PC-9 (cell line): ENCODE data around the gene FRMD4B. TPM values are rescaled to one million over a fixed set of nuclear protein-coding genes. Genes with fewer than 3 reads are reported as not detected.

ENCODE experiments used
- BruUV-seq: library from RNA; stranded (reverse); fragments of 400-500 nt; replicated peaks from 2 replicates; lab custom pipeline; 2021; lab: Mats Ljungman, UMichigan
- CTCF ChIA-PET: fragments of 300-600 bp; sonication (Branson Sonifier 250); formaldehyde crosslinking; loops from one replicate; lab custom pipeline; 2022; ENCODE audit warnings: antibody characterized with exemption; lab: Charles Lee
- POLR2A ChIA-PET: fragments of 300-600 bp; sonication (Branson Sonifier 250); formaldehyde crosslinking; loops from one replicate; lab custom pipeline; 2022; ENCODE audit warnings: antibody characterized with exemption; ENCODE audit not compliant: unreplicated experiment; lab: Charles Lee
- DNase-seq, 2 experiments: peaks; one replicate each; pipeline versions ENCODE4 v3.0.0 to v3.0.0-alpha.2; 2015 to 2022; ENCODE audit warnings: mixed read lengths in 1 of 2
- H2AFZ ChIP-seq: fragments of 200-600 bp; sonication (generic); 2 replicates; pipeline ENCODE4 v1.8.1; 2017; ENCODE audit warnings: antibody characterized with exemption
- H3F3A ChIP-seq: fragments of 200-600 bp; sonication (generic); 2 replicates; pipeline ENCODE4 v1.8.1; 2017; ENCODE audit warnings: antibody characterized with exemption, mild to moderate bottlenecking, low read depth; ENCODE audit not compliant: insufficient read depth
- H3K27ac ChIP-seq: fragments of 200-600 bp; sonication (generic); 2 replicates; pipeline ENCODE4 v1.6.1; 2016; ENCODE audit warnings: mixed run types
- H3K27me3 ChIP-seq: fragments of 200-600 bp; sonication (generic); 2 replicates; pipeline ENCODE4 v1.6.1; 2016; ENCODE audit warnings: low read depth, mixed run types; ENCODE audit not compliant: insufficient read depth
- H3K36me3 ChIP-seq: fragments of 200-600 bp; sonication (generic); 2 replicates; pipeline ENCODE4 v1.6.1; 2016; ENCODE audit warnings: low read depth, mixed run types
- H3K4me1 ChIP-seq: fragments of 200-600 bp; sonication (generic); replicated peaks from 2 replicates; pipeline ENCODE4 v1.6.1; 2016; ENCODE audit warnings: mixed run types; ENCODE audit not compliant: insufficient read depth
- H3K4me2 ChIP-seq: fragments of 200-600 bp; sonication (generic); 2 replicates; pipeline ENCODE4 v1.6.1; 2017; ENCODE audit warnings: mixed run types
- H3K4me3 ChIP-seq: fragments of 200-600 bp; sonication (generic); 2 replicates; pipeline ENCODE4 v1.6.1; 2016; ENCODE audit warnings: mixed run types
- H3K79me2 ChIP-seq: fragments of 200-600 bp; sonication (generic); 2 replicates; pipeline ENCODE4 v1.6.1; 2017; ENCODE audit warnings: low read depth, mixed run types
- H3K9me2 ChIP-seq: fragments of 200-600 bp; sonication (generic); 2 replicates; pipeline ENCODE4 v1.8.1; 2017; ENCODE audit warnings: mild to moderate bottlenecking; ENCODE audit not compliant: insufficient read depth
- H3K9me3 ChIP-seq: fragments of 200-600 bp; sonication (generic); 2 replicates; pipeline ENCODE4 v1.8.1; 2016; ENCODE audit warnings: low read depth; ENCODE audit not compliant: insufficient read depth
- H4K20me1 ChIP-seq: fragments of 200-600 bp; sonication (generic); 2 replicates; pipeline ENCODE4 v1.8.1; 2017; ENCODE audit not compliant: insufficient read depth
- CTCF ChIP-seq: fragments of 200-600 bp; sonication (generic); conservative IDR thresholded peaks from 2 replicates; pipeline ENCODE4 v1.6.1; 2017; ENCODE audit warnings: mixed run types, antibody characterized with exemption, mild to moderate bottlenecking, moderate library complexity
- EZH2 ChIP-seq: fragments of 200-600 bp; sonication (generic); IDR thresholded peaks from 2 replicates; pipeline ENCODE4 v1.8.0; 2017; ENCODE audit warnings: antibody characterized with exemption, low read depth
- intact Hi-C: fragments of 100-400 bp; cut with micrococcal nuclease; formaldehyde crosslinking; loops from one replicate; pipeline ENCODE4 v1.10.0; 2022; ENCODE audit not compliant: unreplicated experiment
- total RNA-seq: library from RNA; stranded (reverse); gene quantifications from 2 replicates; pipeline ENCODE4 v1.2.3, GENCODE V29; 2021

The FRMD4B gene
- total RNA-seq, 1 experiment from 2014 or later, result 10.2 TPM

- DNase-seq, result no peak
- Histone ChIP-seq H3K9me3 (no peaks in the 10 kb centered on the region), H3F3A (no peaks in the 10 kb centered on the region), H4K20me1 (no peaks in the 10 kb centered on the region), H3K4me1 (peaks cover 25% of the 10 kb centered on the region), H3K4me3 (no peak overlapping the region), H3K79me2 (no peaks in the 10 kb centered on the region), H3K36me3 (no peaks in the 10 kb centered on the region), H3K27ac (no peak overlapping the region), H2AFZ (no peak overlapping the region), H3K27me3 (no peaks in the 10 kb centered on the region), H3K9me2 (no peaks in the 10 kb centered on the region), H3K4me2 (no peak overlapping the region)
- CTCF ChIA-PET, result no interaction called here
- BruUV-seq, result no TSS peak
- TF ChIP-seq EZH2 (no peak), CTCF (no peak)
- POLR2A ChIA-PET, result no interaction called here
- intact Hi-C loops, result no loop called here
These were observed 243.8 kb downstream of the FRMD4B start for GRCh38 chr3:69142090-69142489.

GRCh38 chr3:69141313-69141712 lies 244.6 kb downstream of the FRMD4B start:
- no peak overlapping the region for H2AFZ ChIP-seq
- H3K27me3 ChIP-seq, result no peaks in the 10 kb centered on the region
- DNase-seq, result no peak
- H3K4me1 ChIP-seq, result peaks cover 23% of the 10 kb centered on the region
- TF ChIP-seq EZH2 (no peak), CTCF (no peak)
- intact Hi-C loops, result no loop called here
- H3K36me3 ChIP-seq, result no peaks in the 10 kb centered on the region
- no peaks in the 10 kb centered on the region for H4K20me1 ChIP-seq
- H3K9me2 ChIP-seq, result no peaks in the 10 kb centered on the region
- ChIA-PET CTCF (no interaction called here), POLR2A (no interaction called here)
- H3F3A ChIP-seq, result no peaks in the 10 kb centered on the region
- H3K4me3 ChIP-seq, result no peak overlapping the region
- BruUV-seq, result no TSS peak
- no peak overlapping the region for H3K4me2 ChIP-seq
- no peak overlapping the region for H3K27ac ChIP-seq
- no peaks in the 10 kb centered on the region for H3K79me2 ChIP-seq
- H3K9me3 ChIP-seq, result no peaks in the 10 kb centered on the region

- Histone ChIP-seq H3K4me3 (no peak overlapping the region), H3K36me3 (no peaks in the 10 kb centered on the region), H4K20me1 (no peaks in the 10 kb centered on the region), H3K9me3 (no peaks in the 10 kb centered on the region), H3F3A (no peaks in the 10 kb centered on the region), H3K79me2 (no peaks in the 10 kb centered on the region), H3K9me2 (no peaks in the 10 kb centered on the region), H2AFZ (no peak overlapping the region), H3K4me1 (no peaks in the 10 kb centered on the region), H3K27ac (no peak overlapping the region), H3K27me3 (no peaks in the 10 kb centered on the region), H3K4me2 (no peak overlapping the region)
- no TSS peak for BruUV-seq
- no peak for DNase-seq
- ChIA-PET CTCF (no interaction called here), POLR2A (no interaction called here)
- intact Hi-C loops, result no loop called here
- no peak for TF ChIP-seq CTCF
- TF ChIP-seq EZH2, result no peak
These were observed 248.5 kb downstream of the FRMD4B start for GRCh38 chr3:69137412-69137811.
